HG02938 (cell line): ENCODE measurements around the gene FYN.

Source experiments
- ATAC-seq: cut with Tn5 transposase; IDR thresholded peaks from one replicate; pipeline ENCODE4 v1.9.1; 2021; ENCODE audit warnings: mild to moderate bottlenecking, moderate library complexity; ENCODE audit not compliant: unreplicated experiment

Gene FYN

DNA sequence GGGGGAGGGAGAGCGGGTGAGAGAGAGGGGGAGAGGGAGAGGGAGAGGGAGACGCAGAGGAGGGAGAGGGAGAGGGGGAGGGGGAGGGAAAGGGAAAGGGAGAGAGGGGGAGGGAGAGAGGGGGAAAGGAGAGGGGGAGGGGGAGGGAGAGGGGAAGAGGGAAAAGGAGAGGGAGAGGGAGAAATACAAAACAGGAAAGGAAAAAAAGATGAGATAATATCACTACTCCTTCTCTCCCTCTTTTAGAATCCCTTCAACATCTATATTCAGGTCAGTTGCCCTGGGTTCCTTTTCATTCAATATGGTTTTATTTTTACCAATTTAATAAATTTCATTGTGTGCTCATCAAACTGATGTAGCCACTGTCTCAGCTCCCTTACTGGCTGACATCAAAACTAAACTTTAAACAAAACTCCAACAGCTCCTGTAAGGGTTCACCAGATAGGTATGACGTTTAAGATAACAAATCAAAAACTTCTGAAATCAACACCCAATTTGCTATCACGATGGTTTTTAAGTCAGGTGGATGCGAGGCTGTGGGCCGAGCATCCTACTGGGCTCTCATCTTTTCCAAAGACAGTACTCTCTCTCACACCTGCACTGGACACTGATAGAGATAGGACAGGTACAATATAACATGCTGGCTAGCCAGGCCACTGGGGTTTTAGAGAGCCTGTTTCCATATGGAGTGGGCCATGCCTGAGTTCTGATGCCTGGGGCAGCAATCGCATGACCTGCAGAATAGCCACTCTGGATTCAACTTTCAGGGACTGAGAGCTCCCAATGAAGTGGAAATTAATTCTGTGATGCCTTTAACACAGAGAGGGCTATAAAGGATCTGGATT, 99.5 kb downstream of the FYN start:
- ATAC-seq, result no peak

DNA sequence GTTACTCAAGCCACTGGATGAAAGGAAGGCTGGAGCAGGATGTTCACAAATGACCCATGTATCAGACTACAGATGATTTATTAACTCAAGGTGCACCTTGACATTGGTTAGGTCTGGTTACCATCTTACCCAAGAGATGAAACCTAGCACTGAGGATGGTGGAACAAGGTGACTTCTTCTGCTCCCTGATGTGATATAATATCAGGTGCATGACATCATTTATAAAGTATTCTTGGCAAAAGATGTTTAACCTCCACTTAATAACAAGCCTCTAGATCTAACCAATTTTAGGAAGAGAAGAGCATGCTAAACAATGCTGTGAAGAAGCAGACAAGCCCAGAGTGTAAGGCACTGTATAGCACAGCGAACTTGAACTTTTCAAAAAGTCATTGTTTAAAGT, 100.9 kb downstream of the FYN start:
- no peak for ATAC-seq

DNA sequence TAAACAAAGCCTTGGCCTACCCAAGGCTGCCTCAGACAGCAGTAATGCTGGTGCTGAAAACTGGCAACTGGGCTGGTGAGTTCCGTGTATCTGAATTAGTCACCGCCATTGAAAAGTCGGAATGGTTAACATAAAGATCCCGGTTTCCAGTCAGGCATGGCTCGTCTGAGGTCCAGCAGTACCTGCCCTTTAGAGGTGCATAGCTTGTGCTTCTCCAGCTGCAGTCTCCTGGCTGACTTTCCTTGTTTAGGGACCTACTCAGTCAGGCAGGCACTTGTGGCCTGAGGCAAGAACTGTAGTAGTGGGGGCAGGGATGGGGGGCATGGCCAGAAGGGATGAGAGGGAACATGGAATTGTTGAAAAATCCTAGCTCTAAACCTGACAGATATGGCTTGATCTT, 101.6 kb downstream of the FYN start:
- no peak for ATAC-seq

DNA sequence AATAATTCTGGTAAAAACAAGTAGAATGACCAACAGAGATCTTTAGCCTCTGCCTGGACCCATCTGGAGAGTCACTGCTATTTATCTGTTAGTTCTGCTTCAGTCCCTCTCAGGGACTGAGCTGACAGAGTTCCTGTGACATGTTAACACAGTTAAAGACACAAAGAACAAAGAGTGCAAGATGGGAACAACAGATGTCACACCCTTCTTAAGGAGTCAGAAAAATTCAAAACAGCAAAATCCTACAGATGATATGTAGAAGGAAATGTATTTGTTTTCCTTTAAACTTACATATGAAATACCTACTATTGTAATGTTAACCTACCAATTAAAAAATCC, 102.2 kb downstream of the FYN start:
- ATAC-seq, result no peak

- no peak for ATAC-seq
These were observed 102.8 kb downstream of the FYN start for GRCh38 chr6:111770263-111771093.

DNA sequence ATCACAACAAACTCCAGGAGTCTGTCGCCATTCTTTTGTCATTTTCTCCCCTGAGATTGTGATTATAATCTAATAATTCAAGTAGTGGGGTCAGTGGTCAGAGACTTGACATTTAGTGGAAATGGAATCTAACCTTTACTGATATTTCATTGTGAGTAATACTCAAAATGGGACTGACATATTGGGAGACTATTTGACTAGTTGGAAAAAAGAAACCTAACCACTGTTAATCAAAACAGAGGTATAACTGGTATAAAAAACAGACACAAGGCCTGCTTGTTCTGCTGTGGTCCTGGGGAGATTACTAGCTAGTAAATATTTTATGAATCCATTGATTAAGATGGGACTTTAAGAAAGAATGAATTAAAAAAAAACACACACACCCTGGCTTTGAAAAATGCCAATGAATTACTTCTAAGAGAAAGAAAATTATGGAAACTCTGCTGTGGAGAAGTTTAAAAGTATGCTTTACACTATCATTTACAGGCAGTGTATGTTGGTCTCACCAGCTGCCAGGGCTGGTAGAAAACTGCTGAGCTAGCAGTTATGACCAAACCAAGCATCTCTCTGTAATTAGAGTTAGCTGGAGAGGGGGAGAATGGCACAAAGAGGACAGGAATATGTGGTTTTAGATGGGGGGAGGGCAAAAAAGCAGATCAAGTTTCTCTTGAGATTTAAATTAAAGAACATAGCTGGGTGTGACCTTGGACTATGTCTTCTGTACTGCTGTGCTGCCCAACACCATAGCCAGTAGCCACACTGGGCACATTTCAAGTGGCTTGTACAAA, 103.7 kb downstream of the FYN start:
- ATAC-seq, result no peak

GRCh38 chr6:111768431-111768770, 104.9 kb downstream of the FYN start:
- no peak for ATAC-seq

- ATAC-seq, result no peak
These were observed 105.4 kb downstream of the FYN start for GRCh38 chr6:111767752-111768430.

DNA sequence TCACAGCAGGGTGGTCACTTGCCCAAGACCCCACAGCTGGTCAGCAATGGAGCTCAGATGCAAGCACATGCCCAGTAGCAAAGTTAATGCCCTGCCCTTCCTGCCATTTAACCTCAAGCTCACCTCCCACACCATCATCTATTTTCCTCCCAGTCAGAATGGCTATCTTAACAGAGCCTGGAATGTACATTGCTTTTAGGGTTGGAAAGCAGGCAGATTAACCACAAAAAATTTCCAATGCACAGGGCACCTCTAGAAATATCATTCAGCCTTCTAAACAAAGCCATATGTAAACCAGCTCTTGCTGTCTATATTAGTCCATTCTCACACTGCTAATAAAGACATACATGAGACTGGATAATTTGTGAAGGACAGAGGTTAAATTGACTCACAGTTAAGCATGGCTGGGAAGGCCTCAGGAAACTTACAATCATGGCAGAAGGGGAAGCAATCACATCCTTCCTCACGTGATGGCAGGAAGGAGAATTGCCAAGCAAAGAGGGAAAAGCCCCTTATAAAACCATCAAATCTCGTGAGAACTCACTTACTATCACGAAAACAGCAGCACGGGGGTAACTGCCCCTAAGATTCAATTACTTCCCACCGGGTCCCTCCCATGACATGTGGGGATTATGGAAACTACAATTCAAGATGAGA, 106.9 kb downstream of the FYN start:
- ATAC-seq, result no peak

DNA sequence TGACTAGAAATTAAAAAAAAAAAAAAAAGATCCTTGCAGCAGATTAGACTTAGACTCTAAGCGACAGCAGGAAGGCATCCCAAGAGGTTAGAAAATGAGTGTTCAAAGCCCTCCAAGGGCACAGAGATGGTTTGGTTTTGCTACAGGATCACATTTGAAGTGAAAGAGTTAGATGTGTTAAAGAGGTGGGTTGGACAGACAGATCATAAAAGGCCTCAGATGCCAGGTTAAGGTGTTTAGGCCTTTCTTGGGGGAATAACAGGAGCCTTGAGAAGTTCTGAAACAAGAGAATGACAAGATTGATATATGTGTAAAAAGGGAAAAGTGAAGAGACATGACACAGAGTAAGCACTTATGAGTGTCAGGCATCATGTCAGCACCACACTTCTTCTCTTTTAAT, 107.5 kb downstream of the FYN start:
- no peak for ATAC-seq

GRCh38 chr6:111764238-111765175, 108.7 kb downstream of the FYN start:
- peak; percentile 79 for ATAC-seq

DNA sequence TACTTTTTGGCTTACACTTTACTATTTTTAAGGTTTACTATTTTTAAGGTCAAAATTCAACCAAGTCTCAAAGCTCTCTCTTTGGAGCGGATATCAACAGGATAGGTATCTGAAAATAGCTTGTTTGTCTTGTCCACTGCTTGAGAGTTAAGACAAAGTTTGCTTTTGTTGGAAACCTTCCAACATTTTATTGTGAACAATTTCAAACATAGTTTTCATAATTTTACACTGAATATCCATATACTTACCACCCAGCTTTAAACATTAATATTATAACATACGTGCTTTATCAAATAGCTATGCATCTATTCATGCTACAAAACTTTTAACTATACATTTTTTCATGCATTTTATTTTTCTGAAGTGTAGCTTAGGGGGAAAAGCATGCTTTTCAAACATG, 109.9 kb downstream of the FYN start:
- no peak for ATAC-seq

- ATAC-seq, result peak; percentile 39
These were observed 111.4 kb downstream of the FYN start for GRCh38 chr6:111761783-111762312.

DNA sequence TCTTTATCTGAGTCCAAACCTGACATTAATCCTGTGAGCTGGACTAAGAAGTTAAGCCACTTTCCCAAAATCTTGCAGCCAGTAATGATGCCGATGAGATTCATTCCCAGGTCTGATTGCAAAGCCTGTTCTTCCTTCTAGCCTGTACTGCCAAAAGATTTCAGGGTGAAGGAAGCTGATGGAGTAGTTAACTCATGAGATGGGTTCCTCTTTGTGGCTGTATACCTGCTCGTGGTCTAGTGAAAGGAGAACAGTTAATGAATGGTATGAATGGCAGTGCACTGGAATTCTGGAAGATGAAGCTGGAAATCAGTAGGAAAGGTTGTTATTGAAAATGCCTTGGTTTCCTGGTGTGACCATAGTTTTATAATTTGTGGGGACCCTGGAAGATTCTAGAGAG, 112.0 kb downstream of the FYN start:
- ATAC-seq, result no peak

GRCh38 chr6:111759836-111760785, 113.1 kb downstream of the FYN start:
- ATAC-seq, result no peak

DNA sequence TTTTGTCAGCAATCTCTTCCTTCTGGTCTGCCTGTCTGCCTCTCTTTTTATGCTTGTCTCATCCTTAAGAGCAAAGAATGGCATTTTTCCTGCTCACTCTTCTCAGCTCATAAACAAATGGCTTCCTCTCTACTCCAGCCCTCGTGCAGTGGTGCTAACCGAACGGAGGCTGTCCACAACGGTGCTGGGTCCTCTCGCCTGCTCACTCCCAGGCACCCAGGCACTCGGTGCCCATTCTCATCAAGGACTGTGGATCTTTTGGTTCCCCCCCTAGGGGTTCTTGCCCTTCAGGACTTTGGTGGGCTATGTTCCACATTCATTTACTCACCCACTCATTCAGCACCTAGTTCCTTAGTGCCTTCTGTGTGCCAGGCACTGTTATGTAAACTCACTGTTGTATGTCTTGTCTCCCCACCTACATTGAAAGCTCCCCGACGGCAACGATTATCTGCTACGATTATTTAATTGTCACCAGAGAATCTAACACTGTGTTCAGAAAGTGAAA, 113.9 kb downstream of the FYN start:
- no peak for ATAC-seq

DNA sequence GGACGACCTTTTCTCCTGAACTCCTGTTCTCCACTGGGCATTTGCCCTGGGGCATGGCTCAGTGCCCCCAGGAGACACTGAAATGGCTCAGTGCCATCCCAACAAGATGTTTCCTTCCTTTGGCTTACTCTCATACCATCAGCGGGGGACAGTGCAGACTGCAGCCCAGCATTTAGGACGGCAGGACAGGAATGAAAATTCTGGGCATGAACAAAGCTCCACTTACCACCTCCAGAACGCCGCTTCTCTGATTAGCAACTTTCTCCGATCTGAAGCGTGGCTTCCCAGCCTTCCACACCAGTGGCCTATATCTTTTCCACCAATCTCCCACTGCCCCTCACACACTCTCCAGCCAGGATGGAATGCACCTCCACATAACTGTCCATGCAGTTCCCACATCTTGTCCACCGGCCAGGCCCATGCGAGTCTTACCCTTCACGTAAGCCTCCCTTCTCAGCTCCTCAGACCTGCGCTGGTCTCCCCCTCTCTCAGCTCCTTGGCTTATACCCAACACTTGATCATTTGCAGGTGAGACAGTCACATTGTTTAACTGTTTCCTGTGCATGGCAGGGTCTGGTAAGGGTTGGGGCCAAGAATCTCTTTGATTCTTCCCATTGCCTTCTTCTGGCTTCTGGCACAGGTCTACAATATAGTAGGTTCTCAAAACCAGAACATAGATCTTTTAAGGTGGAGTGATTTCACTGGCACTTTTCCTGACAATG, 114.5 kb downstream of the FYN start:
- no peak for ATAC-seq
